Astrocyte (in vitro differentiated cells and primary cell): Measurements from ENCODE around the gene VEGFA.

Experiments used
- CTCF ChIP-seq: IDR thresholded peaks from 2 replicates; pipeline ENCODE4 v1.5.1; 2011; ENCODE audit warnings: low read depth, mild to moderate bottlenecking, inconsistent platforms, low read length, moderate library complexity; ENCODE audit not compliant: insufficient read depth
- EZH2 ChIP-seq: IDR thresholded peaks from 2 replicates; pipeline ENCODE4 v1.6.1; 2012; ENCODE audit warnings: mild to moderate bottlenecking, low read length, inconsistent platforms; ENCODE audit not compliant: insufficient read depth

GRCh38 chr6:43746071-43746470 is 23.9 kb upstream of the VEGFA start:
- TF ChIP-seq CTCF, result no peak
- TF ChIP-seq EZH2, result no peak
